Measurements from ENCODE around the gene ANO7.

ANO7 gene

DNA sequence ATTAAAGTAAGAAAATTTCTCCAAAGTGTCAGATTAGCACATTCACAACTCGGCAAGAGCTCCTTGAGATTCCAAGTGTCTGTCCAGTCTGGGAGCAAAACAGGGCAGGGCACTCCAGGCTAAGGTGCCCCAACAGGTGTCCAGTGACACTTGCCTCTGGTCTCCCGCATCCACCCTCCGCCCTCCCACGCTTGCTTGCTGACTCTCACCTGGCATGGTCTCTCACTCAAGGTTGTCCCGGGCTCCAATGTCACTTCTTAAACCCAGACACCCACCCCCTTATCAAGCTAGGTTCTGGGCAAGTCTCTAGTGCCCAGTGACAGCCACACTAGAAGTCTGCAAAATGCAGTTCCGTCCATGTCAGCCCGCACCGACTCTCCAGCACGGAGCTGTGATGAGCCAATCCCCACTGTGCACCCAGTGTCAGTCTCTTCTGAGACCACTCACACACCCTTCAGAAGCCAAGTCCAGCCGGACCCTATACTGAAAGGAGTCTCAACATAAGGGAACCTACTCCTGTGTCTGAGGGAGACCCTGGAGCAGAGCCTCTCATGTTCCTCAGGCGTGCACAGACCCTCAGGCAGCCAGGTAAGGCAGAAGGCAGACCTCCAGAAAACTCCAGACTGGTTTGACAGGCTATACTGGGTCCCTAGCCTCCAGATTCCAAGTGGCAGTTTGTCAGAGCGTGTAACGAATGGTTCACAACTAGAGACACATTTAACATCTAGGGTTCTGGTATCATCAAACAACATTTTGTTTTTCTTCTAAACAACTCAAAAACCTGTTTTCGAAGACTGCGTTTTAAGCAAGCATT is 81.4 kb downstream of the ANO7 start:
- Histone ChIP-seq H3K4me2 (ENCODE audit: low read depth, low read length) (no peak overlapping the region), H4K20me1 (ENCODE audit: insufficient read depth, low read length) (no peaks in the 10 kb centered on the region; the same call in 1 of the 2 replicates), H3F3A (ENCODE audit: insufficient read depth, low read length) (peaks cover 17% of the 10 kb centered on the region), H3K9me3 (replicated peaks; ENCODE audit: insufficient read depth, low read length) (no peaks in the 10 kb centered on the region), H3K9me2 (replicated peaks; ENCODE audit: insufficient read depth, low read length) (no peaks in the 10 kb centered on the region), H2AFZ (ENCODE audit: low read length) (no peak overlapping the region), H3K79me2 (ENCODE audit: low read length) (peaks cover 89% of the 10 kb centered on the region), H3K9ac (ENCODE audit: low read length) (no peak overlapping the region), H3K36me3 (replicated peaks; ENCODE audit: insufficient read depth, low read length) (peaks cover 3% of the 10 kb centered on the region; the same call in 1 of the 2 replicates), H3K27ac (ENCODE audit: low read length) (no peak overlapping the region), H3K4me3 (ENCODE audit: low read length) (no peak overlapping the region), H3K27me3 (replicated peaks; ENCODE audit: insufficient read depth, low read length) (no peaks in the 10 kb centered on the region), H3K4me1 (ENCODE audit: low read length) (peaks cover 19% of the 10 kb centered on the region; the same call in 1 of the 2 replicates)
- no peak for DNase-seq
- TF ChIP-seq, protein P1, sequence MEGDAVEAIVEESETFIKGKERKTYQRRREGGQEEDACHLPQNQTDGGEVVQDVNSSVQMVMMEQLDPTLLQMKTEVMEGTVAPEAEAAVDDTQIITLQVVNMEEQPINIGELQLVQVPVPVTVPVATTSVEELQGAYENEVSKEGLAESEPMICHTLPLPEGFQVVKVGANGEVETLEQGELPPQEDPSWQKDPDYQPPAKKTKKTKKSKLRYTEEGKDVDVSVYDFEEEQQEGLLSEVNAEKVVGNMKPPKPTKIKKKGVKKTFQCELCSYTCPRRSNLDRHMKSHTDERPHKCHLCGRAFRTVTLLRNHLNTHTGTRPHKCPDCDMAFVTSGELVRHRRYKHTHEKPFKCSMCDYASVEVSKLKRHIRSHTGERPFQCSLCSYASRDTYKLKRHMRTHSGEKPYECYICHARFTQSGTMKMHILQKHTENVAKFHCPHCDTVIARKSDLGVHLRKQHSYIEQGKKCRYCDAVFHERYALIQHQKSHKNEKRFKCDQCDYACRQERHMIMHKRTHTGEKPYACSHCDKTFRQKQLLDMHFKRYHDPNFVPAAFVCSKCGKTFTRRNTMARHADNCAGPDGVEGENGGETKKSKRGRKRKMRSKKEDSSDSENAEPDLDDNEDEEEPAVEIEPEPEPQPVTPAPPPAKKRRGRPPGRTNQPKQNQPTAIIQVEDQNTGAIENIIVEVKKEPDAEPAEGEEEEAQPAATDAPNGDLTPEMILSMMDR (IDR thresholded peaks at IDR 0.05; ENCODE audit: low read length): no peak
- TF ChIP-seq EZH2phosphoT487 (IDR thresholded peaks at IDR 0.05; ENCODE audit: low read length): no peak
- no peak for TF ChIP-seq EZH2 (optimal IDR thresholded peaks at IDR 0.05; ENCODE audit: low read depth, low read length)

DNA sequence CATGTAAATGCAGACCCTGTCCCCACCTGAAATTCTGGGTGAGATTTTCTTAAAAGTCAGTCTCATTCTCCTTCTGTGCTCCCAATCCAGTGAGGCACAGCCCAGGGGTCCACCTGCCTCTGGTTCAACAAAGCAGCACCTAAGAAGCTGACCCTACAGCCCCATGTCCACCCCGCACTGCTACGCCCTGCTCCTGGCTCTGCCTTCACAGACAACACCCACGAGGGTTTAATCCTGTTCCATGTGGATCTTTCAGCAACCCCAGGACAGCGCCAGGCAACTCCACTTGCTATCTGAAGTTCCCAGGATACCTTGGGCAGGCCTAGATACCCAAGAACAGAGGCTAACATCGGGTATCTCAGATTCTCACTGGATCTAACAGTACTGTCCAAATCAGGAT is 82.1 kb downstream of the ANO7 start:
- H3K4me3 ChIP-seq (ENCODE audit: low read length): no peak overlapping the region
- H4K20me1 ChIP-seq (ENCODE audit: insufficient read depth, low read length): no peaks in the 10 kb centered on the region; the same call in 1 of the 2 replicates
- H3K79me2 ChIP-seq (ENCODE audit: low read length): peaks cover 92% of the 10 kb centered on the region
- no peak overlapping the region for H3K9ac ChIP-seq (ENCODE audit: low read length)
- H2AFZ ChIP-seq (ENCODE audit: low read length): no peak overlapping the region
- H3K9me3 ChIP-seq (replicated peaks; ENCODE audit: insufficient read depth, low read length): no peaks in the 10 kb centered on the region
- peaks cover 3% of the 10 kb centered on the region; the same call in 1 of the 2 replicates for H3K36me3 ChIP-seq (replicated peaks; ENCODE audit: insufficient read depth, low read length)
- no peaks in the 10 kb centered on the region for H3K27me3 ChIP-seq (replicated peaks; ENCODE audit: insufficient read depth, low read length)
- H3K9me2 ChIP-seq (replicated peaks; ENCODE audit: insufficient read depth, low read length): no peaks in the 10 kb centered on the region
- TF ChIP-seq EZH2phosphoT487 (IDR thresholded peaks at IDR 0.05; ENCODE audit: low read length) (no peak), EZH2 (optimal IDR thresholded peaks at IDR 0.05; ENCODE audit: low read depth, low read length) (no peak)
- TF ChIP-seq, protein P1 (IDR thresholded peaks at IDR 0.05; ENCODE audit: low read length): no peak
- H3K27ac ChIP-seq (ENCODE audit: low read length): no peak overlapping the region
- H3K4me1 ChIP-seq (ENCODE audit: low read length): peaks cover 19% of the 10 kb centered on the region; the same call in 1 of the 2 replicates
- H3F3A ChIP-seq (ENCODE audit: insufficient read depth, low read length): peaks cover 17% of the 10 kb centered on the region
- DNase-seq: no peak
- H3K4me2 ChIP-seq (ENCODE audit: low read depth, low read length): peak overlapping the region; percentile 80; the same call in 1 of the 2 replicates

DNA sequence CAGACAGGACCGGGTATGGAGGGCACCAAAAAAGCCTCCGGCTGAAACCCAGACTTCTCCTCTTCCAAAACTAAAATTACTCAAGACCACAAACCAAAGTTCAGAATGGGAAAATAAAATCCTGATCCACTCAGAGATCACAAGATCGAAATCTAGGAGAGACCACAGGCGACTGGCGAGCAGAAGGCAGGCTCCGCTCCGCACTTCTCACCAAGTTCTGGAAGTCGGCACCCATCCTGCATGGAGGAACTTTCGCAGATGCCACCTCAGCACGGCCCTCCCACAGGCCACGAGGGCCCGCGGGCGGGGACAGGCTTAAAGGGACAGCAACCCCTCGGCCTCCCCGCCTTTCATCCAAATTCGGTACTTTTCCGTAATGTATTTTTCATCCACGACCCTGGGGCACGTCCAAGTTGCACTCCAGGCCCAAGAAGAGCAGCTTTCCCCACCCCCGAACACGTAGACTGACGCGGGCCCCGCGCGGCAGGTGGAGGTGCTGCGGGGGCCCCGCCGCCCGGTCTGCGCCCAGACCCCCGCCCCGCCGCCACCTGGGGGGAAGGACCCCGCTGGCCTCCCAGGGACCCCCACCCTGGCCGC is 83.3 kb downstream of the ANO7 start:
- Histone ChIP-seq H3K9me2 (replicated peaks; ENCODE audit: insufficient read depth, low read length) (no peaks in the 10 kb centered on the region), H3K4me2 (ENCODE audit: low read depth, low read length) (peak overlapping the region; percentile 80), H4K20me1 (ENCODE audit: insufficient read depth, low read length) (no peaks in the 10 kb centered on the region; the same call in 1 of the 2 replicates), H3K79me2 (ENCODE audit: low read length) (peaks cover 94% of the 10 kb centered on the region), H3K4me3 (ENCODE audit: low read length) (peak overlapping the region; percentile 75), H3K4me1 (ENCODE audit: low read length) (peaks cover 19% of the 10 kb centered on the region; the same call in 1 of the 2 replicates), H3K27me3 (replicated peaks; ENCODE audit: insufficient read depth, low read length) (no peaks in the 10 kb centered on the region), H2AFZ (ENCODE audit: low read length) (no peak overlapping the region), H3K36me3 (replicated peaks; ENCODE audit: insufficient read depth, low read length) (no peaks in the 10 kb centered on the region; the same call in 1 of the 2 replicates), H3K9me3 (replicated peaks; ENCODE audit: insufficient read depth, low read length) (no peaks in the 10 kb centered on the region), H3F3A (ENCODE audit: insufficient read depth, low read length) (peaks cover 17% of the 10 kb centered on the region), H3K27ac (ENCODE audit: low read length) (peak overlapping the region; percentile 47; the same call in 1 of the 2 replicates), H3K9ac (ENCODE audit: low read length) (peak overlapping the region; percentile 85)
- peak; percentile 71 for DNase-seq
- TF ChIP-seq EZH2phosphoT487 (IDR thresholded peaks at IDR 0.05; ENCODE audit: low read length): no peak
- TF ChIP-seq, protein P1 (IDR thresholded peaks at IDR 0.05; ENCODE audit: low read length): no peak
- TF ChIP-seq EZH2 (optimal IDR thresholded peaks at IDR 0.05; ENCODE audit: low read depth, low read length): no peak

All from MM.1S (cell line).